MV-4-11 (cell line): Measurements from ENCODE around the gene OLFM1.
A peak's percentile ranks its signal among the peaks of the same experiment; 100 is the strongest.
"Not testable (repeated sequence)": the region's sequence is repeated elsewhere in the genome, so short reads cannot be mapped to it uniquely, and the experiment has no call there.

Experiments used
- DNase-seq: peaks from one replicate; lab custom pipeline; 2025; lab: John Stamatoyannopoulos, UW

The OLFM1 gene

GRCh38 chr9:135155396-135155795 lies 67.9 kb downstream of the OLFM1 start:
- no peak for DNase-seq

DNA sequence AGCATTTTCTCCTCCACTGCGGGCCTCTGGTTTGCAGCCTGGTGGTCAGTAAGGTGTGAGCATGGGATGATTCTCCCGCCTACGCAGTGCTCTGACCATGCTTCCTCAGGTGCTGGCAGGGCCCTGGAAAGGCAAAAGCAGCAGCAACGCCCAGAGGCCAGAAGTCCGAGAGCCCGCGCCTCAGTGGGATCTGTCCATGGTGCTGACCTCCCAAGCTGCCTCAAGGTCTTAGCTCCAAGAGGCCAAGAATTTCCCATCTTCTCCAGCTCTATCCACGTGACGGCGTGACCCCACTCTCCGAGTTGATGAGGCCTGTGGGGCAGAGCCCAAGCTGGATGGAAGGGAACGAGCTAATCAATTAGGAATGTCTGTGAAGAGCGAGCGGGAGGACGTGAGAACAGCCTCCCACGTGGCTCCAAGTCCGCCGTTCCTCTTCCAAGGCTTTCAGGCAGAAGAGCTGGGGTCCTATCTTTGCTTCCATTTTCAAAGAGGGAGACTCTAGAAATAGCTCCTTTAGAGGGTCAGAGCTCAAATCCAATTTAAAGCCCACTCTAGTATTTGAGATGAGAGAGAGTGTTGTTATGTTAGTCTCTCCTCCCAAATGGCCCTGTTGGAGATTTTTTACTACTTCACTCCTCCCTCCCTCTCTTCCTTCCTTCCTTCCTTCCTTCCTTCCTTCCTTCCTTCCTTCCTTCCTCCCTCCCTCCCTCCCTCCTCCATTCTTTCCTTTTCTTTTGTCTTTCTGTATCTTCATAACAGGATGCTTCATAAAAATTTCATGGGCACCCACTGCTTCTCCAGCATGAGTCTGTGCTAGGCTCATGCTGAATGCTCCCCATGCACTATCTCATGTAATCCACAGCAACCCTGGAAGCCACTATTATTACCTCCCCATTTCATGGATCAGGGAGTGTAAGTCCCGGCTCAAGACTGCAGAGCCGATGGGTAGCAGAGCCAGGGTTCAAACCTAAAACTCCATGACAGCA lies 69.3 kb downstream of the OLFM1 start:
- DNase-seq: peak; percentile 0

DNA sequence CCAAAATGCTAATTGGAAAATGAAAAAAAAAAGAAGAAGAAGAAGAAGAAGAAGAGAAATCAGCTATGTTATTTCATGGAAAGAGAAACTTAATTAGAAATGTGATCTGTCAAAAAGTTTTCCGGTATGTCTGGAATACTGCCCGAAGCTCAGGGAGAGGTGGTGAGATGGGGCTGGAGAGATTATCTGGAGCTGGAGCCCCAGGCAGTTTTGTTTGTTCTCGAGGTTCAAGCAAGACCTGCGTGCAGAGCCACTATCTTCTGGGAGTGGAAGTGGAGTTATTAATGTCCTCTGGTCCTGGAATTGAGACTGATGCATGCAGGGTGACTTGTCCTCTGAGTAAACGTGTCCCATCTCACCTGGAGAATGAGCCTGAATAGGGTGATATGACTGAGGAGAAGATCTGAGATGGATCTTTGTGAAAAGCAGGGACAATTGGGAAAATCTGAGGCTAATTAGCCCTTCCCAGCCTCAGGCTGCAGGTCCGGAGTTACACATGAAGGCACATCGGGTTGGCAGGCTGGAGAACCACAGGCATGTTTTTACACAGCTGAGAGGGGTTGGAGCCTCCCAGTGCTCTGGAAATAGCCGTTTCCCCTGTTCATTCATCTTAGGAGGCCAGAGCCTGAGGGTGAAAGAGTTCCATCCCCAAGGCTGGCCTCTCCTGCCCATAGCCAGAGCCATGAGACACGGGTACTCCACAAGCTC lies 70.5 kb downstream of the OLFM1 start:
- DNase-seq: no peak

DNA sequence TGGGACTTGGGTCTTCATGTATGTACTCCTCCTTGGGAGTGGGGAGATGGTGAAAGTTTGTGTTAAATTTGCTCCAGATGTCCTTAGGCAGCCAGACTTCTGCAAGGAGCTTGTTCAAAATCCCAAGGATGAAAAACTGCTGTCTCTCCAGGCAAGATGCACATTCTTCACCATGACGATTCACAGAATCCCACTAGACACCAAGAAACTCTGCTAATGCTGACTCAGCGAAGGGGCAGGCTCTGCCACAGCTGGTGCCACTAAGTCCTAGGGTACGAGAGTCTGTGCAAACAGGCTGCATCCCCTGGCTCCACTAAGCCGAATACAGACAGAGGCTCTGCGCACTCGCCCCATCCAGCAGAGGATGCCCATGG lies 71.1 kb downstream of the OLFM1 start:
- DNase-seq: no peak

DNA sequence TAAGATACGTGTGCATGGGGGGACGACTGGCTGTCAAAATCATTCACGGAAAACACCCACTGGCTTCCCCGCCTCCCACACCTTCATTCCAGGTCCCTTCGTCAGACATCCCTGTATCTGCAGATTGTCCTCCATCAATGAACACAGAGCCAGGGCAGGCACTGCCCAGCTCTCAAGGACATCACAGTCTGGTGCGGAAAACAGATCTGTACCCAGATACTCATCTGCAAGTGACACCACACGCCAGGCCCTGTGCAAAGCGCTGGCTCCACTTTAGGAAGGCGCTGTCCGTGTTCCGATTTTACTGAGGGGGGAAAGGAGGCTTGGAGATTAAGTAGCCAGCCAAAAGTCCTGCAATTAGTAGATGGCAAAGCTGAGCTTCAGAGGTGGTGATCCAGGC lies 72.3 kb downstream of the OLFM1 start:
- no peak for DNase-seq

DNA sequence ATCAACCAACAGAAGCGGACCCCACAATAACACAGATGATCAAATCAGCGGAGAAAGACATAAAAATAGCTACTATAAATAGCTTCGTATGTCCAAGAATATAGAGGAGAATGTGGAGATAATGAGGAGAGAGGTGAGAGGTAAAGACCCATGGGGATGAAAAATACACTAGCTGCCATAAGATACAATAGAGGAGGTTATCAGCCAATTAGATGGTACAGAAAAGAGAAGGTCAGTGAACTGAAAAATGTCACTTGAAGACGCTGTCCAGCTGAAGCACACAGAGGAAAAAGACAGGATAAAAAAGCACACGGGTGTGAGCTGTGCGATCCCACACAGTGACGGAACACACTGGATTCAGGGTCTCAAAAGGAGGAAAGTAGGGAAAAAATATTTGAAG lies 73.4 kb downstream of the OLFM1 start:
- no peak for DNase-seq

DNA sequence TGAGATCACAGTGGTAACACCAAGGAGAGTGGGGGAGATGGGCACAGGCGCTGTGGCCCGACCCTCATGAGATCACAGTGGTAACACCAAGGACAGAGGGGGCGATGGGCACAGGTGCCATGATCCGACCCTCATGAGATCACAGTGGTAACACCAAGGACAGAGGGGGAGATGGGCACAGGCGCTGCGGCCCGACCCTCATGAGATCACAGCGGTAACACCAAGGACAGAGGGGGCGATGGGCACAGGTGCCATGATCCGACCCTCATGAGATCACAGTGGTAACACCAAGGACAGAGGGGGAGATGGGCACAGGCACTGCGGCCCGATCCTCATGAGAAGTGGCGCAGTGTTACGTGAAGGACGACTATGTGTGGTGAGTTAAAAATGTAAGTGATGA lies 75.1 kb downstream of the OLFM1 start:
- DNase-seq: not testable (repeated sequence)

- DNase-seq: no peak
These were observed 75.7 kb downstream of the OLFM1 start for GRCh38 chr9:135163023-135163780.

DNA sequence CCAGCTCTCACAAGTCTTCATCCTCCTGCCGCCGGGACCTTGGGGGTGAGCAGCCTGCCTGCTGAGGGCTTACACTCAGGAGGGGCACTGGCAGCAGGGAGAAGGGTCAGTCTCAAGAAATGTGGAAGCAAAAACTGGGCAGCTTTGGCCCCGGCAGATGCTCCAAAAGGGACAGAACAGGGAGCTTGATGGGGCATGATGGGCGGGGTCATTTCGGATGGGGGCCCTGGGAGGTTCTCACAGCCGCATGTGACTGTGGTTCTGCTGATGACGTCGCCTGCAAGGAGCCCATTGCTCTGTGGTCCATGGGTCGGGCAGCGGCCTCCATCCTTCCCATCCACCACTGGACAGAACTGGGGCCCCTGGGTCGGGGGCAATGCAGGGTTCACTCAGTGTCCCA lies 76.6 kb downstream of the OLFM1 start:
- DNase-seq: no peak

DNA sequence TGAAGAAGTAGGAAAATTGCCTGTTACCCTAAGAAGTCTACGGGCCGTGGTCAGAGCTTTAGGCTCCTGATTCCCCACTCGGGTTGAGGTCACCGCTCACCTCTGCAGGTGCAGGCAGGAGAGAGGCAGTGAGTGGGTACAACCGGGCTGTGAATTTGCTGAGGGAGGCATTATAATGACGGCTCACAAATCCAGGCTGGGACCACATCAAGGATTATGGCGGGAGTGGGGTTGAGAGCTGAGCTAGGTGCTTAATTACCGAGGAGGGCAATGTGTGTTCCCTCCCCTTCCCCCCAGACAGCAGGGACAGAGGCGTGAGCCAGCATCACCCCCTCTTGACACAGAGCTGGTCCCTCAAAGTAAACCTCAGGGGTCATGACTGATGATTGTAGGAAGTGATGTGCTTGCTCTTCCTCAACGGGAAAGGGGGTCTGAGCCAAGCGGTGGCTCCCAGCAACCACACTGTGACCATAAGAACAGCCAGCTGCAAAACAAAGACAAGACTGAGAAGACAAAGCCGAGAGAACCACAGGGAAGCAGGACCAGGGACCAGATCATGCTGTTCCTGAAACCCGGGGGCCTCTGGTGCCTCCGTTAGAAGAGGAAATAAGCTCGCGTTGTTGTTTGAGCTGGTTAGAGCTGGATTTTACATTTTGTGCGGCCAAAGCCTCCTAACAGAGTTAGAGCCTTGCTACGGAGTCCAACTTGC lies 77.7 kb downstream of the OLFM1 start:
- DNase-seq: no peak

DNA sequence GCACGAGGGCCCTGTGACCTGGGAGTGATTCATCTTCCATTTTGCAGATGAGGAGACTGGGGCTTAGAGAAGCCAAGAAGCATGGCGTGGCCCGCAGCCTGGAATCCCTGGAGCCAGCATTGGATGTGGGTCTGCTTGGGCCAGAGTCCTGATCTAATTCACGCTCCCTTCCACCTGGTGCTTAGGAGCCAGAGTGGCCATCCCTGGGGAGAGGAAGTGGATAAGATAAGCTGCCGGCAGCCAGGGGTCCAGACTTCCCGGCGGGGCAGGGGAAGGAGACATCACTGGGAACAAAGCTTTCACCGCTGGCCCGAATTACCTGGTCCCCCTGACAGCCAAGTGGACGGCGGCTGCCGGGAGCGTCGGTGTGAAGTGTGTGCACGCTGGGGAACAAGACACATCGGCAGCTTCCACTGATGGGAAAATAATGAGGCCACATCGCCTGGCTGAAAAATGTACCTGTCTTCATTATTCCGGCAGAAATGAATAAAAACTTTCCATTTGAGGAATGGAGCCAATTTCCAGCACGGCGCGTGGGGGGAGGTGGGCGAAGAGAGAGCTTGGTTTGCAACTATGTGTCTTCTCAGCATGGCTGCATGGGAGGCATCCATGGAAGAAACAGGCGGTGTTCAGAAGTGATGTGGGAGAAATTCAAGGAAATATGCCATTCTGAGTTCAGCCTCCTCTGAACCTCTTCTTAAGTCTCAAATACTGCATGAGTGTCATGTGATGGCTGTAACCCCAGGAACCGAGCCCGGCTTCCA lies 78.5 kb downstream of the OLFM1 start:
- no peak for DNase-seq

DNA sequence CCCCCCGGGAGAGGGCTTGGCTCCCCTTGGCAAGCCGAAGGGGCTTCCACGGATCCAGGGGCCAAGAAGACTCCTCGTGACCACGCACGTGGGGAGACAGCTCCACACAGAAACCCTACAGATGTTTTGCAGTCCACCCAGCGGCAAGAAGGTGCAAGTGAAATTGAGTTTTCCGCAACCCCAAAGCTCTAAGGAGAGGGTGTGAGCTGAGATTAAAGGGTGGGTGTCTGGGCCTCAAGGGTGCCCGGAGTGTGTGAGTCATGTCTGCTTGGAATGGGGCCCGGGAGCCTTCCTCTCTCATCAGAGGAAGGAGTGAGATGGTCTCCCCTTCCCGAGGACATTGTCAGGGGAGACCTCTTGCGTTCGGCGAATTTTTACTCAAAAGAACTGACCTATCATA lies 79.1 kb downstream of the OLFM1 start:
- no peak for DNase-seq

- no peak for DNase-seq
These were observed 79.9 kb downstream of the OLFM1 start for GRCh38 chr9:135167356-135167755.

DNA sequence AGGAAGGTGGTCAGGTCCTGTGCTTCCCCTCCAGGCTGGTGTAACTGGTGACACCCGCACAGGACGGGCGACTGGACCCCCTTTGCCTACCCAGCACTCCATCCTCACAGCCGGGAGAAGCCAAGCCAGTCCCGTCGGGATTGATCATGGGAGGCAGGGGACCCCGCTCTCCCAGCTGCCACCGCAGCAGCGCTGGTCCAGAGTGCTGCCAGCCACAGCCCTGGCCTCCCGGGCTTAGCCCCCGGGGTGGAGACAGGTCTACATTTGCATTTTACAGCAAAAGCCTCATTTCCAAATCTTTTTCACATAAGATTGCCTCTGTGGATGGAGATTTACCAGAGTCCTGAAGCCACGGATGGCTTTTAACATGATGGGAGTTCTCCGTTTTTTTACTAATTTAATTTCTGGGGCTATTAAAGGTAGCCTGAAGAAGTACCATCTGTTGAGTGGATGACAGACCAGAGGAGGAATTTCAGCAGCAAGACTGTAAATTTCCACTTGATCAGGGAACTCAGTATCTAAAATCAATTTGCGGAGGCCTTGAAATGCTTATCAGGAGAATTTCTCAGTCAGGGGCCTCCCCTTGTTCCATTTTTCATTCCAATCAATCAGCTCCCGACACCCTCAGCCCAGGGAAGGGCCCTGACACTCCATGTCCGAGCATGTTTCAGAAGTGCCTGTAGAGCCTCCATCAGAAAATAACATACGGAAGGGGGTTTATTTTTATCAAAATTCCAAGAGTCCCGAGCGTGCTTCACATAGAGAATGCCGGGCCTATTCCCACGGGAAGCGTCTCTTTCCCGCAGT lies 80.6 kb downstream of the OLFM1 start:
- DNase-seq: no peak

- no peak for DNase-seq
These were observed 82.3 kb downstream of the OLFM1 start for GRCh38 chr9:135169709-135170226.

DNA sequence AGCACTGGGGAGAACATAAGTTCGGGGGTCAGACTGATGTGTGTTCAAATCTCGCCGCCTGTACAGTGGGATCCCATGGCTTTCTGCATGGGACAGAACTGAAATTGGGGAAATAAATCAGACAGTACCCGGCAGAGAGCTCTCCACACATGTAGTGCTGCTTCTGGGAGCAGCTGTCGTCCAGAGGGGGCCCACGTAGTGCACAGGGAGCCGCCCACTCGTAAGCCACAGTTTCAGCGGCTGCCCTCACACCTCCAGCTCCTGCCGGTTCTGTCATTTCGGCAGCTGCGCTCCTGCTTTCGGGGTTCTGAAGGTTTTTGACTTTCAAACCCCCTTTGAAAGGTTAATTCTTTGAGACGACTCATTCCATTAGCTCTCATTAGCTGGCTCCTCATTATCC lies 83.1 kb downstream of the OLFM1 start:
- no peak for DNase-seq
